Osteocyte (in vitro differentiated cells): ENCODE data around the gene EVI5L. TPM values are rescaled to one million over a fixed set of nuclear protein-coding genes. Genes with fewer than 3 reads are reported as not detected.
A peak's percentile ranks its signal among the peaks of the same experiment; 100 is the strongest.

Experiments
- DNase-seq: peaks from one replicate; pipeline ENCODE4 v3.0.0; 2021; ENCODE audit warnings: mixed read lengths; ENCODE audit not compliant: unreplicated experiment; ENCODE audit errors: extremely low spot score
- H3K27ac Mint-ChIP-seq: one replicate; pipeline ENCODE4 v1.8.0; 2021; ENCODE audit warnings: mild to moderate bottlenecking, mixed read lengths; ENCODE audit not compliant: unreplicated experiment
- H3K27me3 Mint-ChIP-seq: one replicate; pipeline ENCODE4 v1.8.0; 2021; ENCODE audit warnings: mixed read lengths; ENCODE audit not compliant: unreplicated experiment
- H3K36me3 Mint-ChIP-seq: one replicate; pipeline ENCODE4 v1.8.0; 2021; ENCODE audit warnings: mixed read lengths; ENCODE audit not compliant: unreplicated experiment
- H3K4me1 Mint-ChIP-seq: one replicate; pipeline ENCODE4 v1.8.0; 2021; ENCODE audit warnings: mixed read lengths; ENCODE audit not compliant: unreplicated experiment
- H3K4me3 Mint-ChIP-seq: one replicate; pipeline ENCODE4 v1.8.0; 2021; ENCODE audit warnings: mild to moderate bottlenecking, moderate library complexity, mixed read lengths; ENCODE audit not compliant: unreplicated experiment
- H3K9me3 Mint-ChIP-seq: one replicate; pipeline ENCODE4 v1.8.0; 2021; ENCODE audit warnings: mixed read lengths; ENCODE audit not compliant: unreplicated experiment
- CTCF ChIP-seq: fragments of 200-600 bp; sonication (generic); IDR thresholded peaks from 2 replicates; pipeline ENCODE4 v1.5.0; 2021; ENCODE audit warnings: antibody characterized with exemption, mild to moderate bottlenecking, moderate library complexity
- total RNA-seq: library from RNA; stranded (reverse); gene quantifications from 2 replicates; pipeline ENCODE4 v1.2.1, GENCODE V29; 2021

Gene EVI5L
- total RNA-seq, 1 donor from 2014 or later, result 27.6 TPM

- TF ChIP-seq CTCF, result no peak
- Mint-ChIP-seq H3K4me1 (peaks cover 24% of the 10 kb centered on the region), H3K27me3 (peaks cover 20% of the 10 kb centered on the region), H3K4me3 (no peak overlapping the region), H3K36me3 (no peaks in the 10 kb centered on the region), H3K27ac (no peak overlapping the region), H3K9me3 (no peaks in the 10 kb centered on the region)
- DNase-seq, result no peak
Measured at GRCh38 chr19:7867092-7867844, 37.2 kb downstream of the EVI5L start.

- Mint-ChIP-seq H3K27me3 (peaks cover 24% of the 10 kb centered on the region), H3K4me1 (peaks cover 24% of the 10 kb centered on the region), H3K9me3 (no peaks in the 10 kb centered on the region), H3K27ac (no peak overlapping the region), H3K4me3 (peak overlapping the region; percentile 64), H3K36me3 (no peaks in the 10 kb centered on the region)
- TF ChIP-seq CTCF, result no peak
- DNase-seq, result no peak
Measured at GRCh38 chr19:7868326-7868670, 38.3 kb downstream of the EVI5L start.

- TF ChIP-seq CTCF, result peak; percentile 90
- Mint-ChIP-seq H3K9me3 (no peaks in the 10 kb centered on the region), H3K4me3 (peak overlapping the region; percentile 66), H3K4me1 (peaks cover 26% of the 10 kb centered on the region), H3K27ac (no peak overlapping the region), H3K36me3 (no peaks in the 10 kb centered on the region), H3K27me3 (peaks cover 27% of the 10 kb centered on the region)
- peak; percentile 93 for DNase-seq
Measured at GRCh38 chr19:7868671-7869452, 38.8 kb downstream of the EVI5L start.

- H3K4me1 Mint-ChIP-seq, result peaks cover 27% of the 10 kb centered on the region
- peak overlapping the region; percentile 66 for H3K4me3 Mint-ChIP-seq
- no peak overlapping the region for H3K27ac Mint-ChIP-seq
- peaks cover 27% of the 10 kb centered on the region for H3K27me3 Mint-ChIP-seq
- no peaks in the 10 kb centered on the region for H3K36me3 Mint-ChIP-seq
- no peak for DNase-seq
- peak; percentile 39 for TF ChIP-seq CTCF
- H3K9me3 Mint-ChIP-seq, result no peaks in the 10 kb centered on the region
Measured at GRCh38 chr19:7869453-7869909, 39.5 kb downstream of the EVI5L start.

GRCh38 chr19:7869910-7870511 lies 40.0 kb downstream of the EVI5L start:
- Mint-ChIP-seq H3K4me3 (peak overlapping the region; percentile 45), H3K9me3 (no peaks in the 10 kb centered on the region), H3K27ac (no peak overlapping the region), H3K4me1 (peaks cover 28% of the 10 kb centered on the region), H3K36me3 (no peaks in the 10 kb centered on the region), H3K27me3 (peaks cover 27% of the 10 kb centered on the region)
- DNase-seq, result no peak
- TF ChIP-seq CTCF, result no peak
